ENCODE data around the gene PLA2G4E.

- TF ChIP-seq POLR2A (IDR thresholded peaks at IDR 0.05) (no peak), CTCF (IDR thresholded peaks at IDR 0.05) (no peak)
Measured at GRCh38 chr15:42046597-42046996, 25.8 kb upstream of the PLA2G4E start.
